GM18511 (cell line): ENCODE results near the gene AKR1B1.

Source experiments
- ATAC-seq: cut with Tn5 transposase; IDR thresholded peaks from one replicate; pipeline ENCODE4 v1.9.1; 2021; ENCODE audit warnings: mild to moderate bottlenecking, moderate library complexity; ENCODE audit not compliant: unreplicated experiment

Gene AKR1B1

GRCh38 chr7:134446446-134446845 is 12.5 kb downstream of the AKR1B1 start:
- no peak for ATAC-seq

- no peak for ATAC-seq
Measured at GRCh38 chr7:134444961-134445315, 14.0 kb downstream of the AKR1B1 start.

DNA sequence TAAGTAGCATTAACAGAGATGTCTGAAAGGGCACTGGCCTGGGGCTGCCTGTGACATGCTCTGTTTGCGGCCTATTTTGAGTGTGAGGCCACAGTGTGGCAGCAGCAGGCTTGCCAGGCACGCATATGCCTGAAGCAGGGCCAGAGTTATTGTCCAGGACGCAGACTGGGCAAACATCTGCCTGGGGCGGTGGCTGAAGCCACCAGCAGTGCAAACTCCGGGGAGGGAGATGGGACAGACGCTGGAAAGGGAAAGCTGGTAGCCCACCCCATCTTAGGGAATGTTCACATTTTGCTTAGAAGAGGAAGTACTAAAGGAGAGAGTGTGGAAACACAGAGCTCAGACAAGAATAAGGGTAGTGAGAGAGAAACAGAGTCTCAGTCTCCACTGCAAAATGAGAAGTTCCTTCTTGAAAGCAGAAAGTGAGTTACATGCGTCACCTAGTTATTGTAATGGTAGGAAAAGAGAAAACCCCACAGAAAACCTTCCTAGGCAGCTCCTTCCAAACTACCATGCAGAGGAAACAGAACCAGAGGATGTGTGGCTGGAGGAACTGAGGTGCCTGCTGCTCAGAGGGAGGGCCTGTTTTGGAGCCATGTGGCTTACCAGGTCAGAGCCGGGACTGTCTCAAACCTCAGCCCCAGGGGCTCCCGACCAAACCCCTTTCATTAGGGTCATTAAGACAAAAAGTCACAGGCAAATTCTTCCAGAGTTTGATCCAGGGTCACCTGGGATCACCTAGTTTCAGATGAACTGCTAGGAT is 14.5 kb downstream of the AKR1B1 start:
- no peak for ATAC-seq

DNA sequence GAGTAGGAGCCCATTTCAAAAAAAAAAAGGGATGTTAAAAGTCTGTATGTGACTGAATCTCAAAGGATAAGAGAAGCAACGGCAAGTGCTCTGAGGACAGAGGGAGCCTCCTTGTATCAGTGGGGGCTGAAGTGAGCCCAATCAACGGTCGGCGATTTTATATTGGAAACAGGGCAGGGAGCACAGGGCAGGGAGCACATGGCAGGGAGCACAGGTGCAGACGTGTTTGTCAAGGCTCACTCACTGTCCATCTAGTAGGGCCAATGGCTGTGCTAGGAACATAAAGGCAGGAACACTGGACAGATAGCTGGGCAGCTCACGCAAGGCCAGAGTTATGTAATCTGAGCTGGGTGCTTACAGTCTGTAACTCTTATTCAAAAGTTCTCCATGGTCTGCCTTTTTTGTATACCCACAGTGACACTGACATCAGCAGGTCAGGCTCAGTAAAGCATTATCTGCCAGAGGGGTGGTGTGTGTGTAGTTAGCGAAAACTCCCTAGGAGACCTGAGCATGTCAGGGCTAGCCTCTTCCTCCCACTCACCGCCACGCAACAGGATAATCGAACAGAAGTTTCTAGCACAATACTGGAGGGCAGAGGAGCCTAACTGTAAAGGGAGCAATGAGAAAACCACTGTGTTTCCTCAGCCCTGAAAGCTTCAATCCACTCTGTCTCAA is 15.4 kb downstream of the AKR1B1 start:
- ATAC-seq, result no peak

DNA sequence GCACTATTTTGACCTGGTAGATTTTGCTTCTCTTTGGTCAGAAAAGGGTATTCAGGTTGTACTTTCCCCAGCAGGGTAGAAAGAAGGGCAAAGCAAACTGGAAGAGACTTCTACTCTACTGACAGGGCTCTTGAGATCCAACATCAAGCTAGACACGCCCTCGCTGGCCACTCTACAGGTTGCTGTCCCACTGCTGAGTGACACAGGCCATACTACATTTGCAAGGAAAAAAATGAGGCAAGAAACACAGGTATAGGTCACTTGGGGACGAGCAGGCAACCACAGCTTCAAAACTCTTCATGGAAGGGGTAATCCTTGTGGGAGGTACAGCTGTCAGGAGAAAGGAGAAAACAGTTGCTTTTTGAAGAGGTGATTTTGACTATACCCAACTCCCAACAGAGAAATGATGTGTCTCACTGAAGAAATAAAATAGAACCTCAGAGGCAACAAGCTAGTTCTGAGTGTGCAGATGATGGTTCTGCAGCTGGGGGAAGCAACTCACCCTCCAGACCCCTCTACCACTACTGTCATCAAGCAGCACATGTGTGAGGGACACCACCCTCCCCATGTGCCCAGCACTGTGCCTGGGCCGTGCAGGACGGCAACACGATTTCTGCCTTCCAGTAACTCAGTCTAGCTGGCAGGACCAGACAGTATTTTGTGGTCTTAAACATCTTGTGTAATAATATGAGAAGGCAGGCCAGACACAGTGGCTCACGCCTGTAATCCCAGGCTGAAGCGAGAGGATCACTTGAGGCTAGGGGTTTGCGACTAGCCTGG is 16.3 kb downstream of the AKR1B1 start:
- ATAC-seq, result no peak

- no peak for ATAC-seq
Measured at GRCh38 chr7:134441264-134441663, 17.6 kb downstream of the AKR1B1 start.

DNA sequence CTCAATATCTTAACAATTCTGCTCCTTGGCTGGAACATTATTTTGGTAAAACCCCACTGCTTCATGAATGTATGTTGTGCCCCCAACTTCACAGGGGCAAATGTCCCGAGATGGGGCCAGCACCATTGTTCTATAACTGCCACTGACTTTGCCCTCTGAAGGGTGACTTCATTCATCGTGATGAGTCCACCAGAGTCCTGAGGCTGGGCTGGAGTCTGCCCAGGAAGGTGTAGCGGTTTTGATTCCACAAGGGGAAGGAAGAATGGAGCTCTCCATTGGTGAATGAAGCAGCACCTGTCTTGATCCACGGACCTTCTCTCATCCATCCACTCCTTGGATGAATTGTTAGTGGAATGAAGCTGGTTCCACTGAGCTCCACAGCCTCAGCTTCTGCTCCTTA is 18.4 kb downstream of the AKR1B1 start:
- no peak for ATAC-seq

DNA sequence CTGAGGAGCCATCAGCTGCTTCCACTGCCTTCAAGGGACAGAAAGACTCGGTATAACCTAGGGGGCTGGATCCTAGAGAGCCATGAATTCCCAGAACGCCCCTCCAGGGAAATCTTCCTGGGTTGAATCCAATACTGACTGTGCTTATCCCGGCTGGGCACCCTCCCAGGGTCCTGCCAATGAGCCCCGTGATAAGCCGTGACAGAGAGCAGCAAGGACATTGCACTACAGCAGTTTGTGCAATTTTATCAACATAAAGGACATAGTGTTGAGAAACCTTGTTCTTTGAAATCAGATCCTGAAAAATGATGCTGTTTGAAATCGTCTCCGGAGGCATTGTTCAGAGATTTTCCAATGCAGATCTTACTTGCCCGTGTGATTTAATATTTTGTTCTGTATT is 18.8 kb downstream of the AKR1B1 start:
- ATAC-seq, result no peak

DNA sequence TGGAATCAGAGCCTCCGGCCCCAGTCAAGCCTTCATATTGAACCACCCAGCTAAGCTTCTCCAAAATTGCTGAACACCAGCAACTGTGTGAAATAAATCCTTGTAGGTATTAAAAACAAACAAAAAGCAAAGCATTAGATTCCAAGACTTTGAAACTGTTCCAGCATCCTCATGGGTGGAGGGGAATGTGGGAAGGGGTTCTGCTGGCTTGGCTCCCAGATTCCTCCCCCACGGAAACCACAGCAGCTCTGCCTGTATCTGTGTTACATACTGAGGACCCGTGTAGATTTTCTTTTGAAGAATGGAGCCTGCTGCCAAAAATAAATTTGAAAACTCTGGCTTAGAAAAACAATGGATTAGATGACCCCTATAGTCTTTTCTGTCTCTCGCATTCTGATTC is 20.0 kb downstream of the AKR1B1 start:
- no peak for ATAC-seq

DNA sequence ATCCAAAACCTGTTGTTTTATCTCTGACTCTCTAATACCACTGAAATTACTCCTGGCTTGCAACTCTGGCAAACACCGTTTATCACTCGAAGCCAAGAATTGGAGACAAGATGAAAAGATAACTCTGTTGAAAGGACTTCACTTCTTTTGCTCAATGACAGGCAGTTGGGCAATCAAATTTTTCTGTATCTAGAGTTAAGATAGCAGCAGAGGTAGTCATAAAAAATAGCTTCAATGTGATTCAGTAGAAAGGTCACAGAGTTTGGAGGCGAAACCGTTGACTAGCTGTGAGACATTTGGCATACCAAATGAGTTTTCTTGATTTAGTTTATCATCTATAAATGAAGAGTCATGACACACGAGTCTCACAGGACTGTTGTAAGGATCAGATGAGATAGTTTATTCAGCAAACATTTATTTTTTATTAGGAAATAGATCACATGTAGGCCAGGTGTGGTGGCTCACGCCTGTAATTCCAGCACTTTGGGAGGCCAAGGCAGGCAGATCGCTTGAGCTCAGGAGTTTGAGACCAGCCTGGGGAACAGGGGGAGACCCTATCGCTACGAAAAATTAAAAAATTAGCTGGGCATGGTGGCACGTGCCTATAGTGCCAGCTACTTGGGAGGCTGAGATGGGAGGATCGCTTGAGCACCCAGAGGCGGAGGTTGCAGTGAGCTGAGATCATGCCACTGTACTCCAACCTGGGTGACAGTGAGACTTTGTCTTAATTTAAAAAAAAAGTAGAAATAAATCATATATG is 23.6 kb downstream of the AKR1B1 start:
- ATAC-seq, result no peak

DNA sequence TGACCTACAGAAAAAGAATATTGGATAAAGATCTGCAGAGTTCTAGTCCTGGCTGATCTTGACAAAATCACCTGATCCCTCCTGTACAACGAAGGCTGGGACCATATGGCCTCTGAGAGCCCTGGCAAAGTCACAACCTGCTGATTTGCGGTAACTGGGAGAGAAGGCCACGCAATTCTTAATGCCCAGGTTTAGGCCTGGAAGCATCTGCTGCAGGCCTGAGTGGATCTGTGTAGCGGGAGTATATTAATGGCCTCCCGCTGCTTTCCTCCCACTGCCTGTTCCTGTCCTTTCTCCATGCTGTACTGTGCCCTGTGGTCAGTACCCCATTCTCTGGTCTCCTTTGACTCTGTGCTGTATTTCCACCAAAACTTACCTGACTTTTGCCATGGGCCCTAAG is 24.2 kb downstream of the AKR1B1 start:
- ATAC-seq, result no peak

GRCh38 chr7:134433430-134433829 is 25.5 kb downstream of the AKR1B1 start:
- ATAC-seq, result no peak

DNA sequence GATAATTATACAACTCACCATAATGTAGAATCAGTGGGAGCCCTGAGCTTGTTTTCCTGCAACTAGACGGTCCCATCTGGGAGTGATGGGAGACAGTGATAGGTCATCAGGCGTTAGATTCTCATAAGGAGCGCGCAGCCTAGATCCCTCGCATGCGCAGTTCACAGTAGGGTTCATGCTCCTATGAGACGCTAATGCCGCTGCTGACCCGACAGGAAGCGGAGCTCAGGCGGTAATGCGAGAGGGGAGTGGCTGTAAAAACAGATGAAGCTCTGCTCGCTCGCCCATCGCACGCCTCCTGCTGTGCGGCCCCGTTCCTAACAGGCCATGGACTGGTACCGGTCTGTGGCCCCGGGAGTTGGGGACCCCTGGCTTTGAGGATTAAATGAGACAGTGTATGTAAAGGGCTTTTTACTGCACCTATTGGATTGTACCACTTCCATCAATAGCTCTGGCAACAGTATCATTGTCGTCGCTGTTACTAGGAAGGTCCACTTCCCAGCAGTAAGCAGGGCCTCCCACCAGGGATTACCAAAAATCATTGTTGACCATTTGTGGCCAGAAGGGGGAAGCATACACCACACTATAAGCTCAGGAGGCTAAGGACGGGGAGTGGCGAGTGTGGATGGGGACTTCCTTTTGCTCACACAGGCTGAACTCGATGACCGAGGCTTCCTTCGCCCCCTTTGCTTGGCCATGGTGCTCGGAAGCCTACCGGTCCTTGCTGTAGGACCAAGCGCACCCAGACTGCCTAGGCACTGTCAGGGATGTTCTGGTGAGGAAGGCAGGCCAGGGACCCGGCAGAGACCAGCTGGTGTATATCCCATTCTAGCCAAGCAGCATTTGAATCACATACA is 26.4 kb downstream of the AKR1B1 start:
- peak; percentile 98 for ATAC-seq

- ATAC-seq, result no peak
Measured at GRCh38 chr7:134431815-134432214, 27.1 kb downstream of the AKR1B1 start.

GRCh38 chr7:134429481-134429880 is 29.4 kb downstream of the AKR1B1 start:
- no peak for ATAC-seq

DNA sequence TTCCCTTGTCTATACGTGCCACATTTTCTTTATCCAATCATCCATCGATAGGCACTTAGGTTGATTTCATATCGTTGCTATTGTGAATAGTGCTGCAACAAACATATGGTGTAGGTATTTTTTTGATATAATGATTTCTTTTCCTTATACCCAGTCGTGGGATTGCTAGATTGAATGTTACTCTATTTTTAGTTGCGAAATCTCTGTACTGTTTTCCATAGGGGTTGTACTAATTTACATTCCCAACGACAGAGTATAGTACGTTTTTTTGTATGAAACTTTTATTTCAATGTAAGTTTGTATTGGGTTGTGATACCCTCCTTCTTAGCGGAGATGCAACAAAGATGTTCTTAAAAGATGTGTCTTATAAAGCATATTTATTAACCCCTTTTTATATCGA is 30.0 kb downstream of the AKR1B1 start:
- no peak for ATAC-seq

DNA sequence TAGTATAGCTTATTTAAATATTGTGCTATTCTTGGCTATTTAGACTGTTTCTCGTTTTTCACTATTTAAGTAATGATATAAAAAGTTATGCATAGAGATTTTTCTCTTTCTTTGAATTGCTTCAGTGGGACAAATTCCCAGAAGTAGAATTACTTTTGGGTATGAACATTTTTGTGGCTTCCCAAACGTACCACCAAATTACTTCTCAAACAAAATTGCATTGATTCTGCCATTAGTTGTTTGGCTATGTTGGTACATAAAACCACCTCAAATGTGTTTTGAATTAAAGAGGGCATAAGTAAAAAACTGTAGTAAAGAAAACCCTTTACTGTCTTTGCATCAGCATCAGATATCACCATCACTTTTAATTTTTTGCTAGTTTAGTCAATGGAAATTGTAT is 31.0 kb downstream of the AKR1B1 start:
- ATAC-seq, result no peak

- ATAC-seq, result no peak
Measured at GRCh38 chr7:134425777-134426176, 33.1 kb downstream of the AKR1B1 start.

DNA sequence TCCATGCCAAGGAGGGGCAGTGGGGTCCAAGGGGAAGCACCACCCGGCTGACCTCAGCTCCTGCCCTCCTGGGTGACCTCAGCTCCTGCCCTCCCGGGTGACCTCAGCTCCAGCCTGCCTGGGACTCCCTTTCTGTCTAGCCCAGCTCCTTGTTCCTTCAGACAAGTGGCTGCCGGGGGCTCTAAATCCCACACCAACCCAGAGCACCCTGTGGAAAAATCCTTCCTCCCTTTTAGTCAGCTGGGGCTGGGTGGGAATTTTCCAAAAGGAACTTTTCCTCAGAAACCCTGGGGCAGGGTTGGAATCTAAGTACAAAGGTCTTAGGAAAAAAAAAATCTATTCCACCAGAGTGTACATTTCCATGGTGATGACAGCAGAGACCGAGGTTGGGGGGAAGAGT is 36.3 kb downstream of the AKR1B1 start:
- no peak for ATAC-seq

- no peak for ATAC-seq
Measured at GRCh38 chr7:134422008-134422407, 36.9 kb downstream of the AKR1B1 start.
